ENCODE data around the gene S100PBP. TPM values are rescaled to one million over a fixed set of nuclear protein-coding genes. Genes with fewer than 3 reads are reported as not detected.

S100PBP gene
- total and polyA plus RNA-seq, 10 of the 15 experiments (the other 5 are each of a cell fraction or from before 2014, with no cell fraction given) = 17.0 to 98.3 (median 40.6) TPM

DNA sequence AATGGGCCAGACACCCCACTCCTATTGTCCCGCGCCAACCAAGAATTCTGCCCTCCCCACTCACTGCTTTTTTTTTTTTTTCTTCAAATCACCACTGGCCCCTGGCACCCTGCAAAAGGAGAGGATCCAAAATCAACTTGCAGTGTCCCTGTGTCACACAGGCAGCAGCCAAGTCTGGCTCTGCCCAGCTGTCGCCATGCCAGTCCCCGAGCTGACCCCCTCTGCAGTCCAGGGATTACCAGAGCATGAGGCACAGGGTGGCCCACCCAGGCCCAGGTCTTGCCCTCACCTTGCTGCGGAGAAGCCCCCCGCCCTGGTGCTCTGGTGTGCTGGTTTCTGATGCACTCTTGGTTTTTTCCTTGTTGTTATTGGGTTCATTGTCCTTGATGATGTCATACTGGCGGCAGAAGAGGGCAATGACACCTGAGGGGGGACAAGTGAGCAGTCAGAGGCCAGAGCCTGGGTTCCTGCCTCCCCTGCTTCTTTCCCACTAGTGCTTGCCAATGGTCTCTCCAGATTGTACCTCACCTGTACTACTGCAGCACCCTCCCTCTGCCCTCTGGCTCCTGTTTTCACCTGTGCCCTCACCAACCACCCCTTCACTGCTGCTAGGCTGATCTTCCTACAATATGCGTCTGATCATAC, 47.0 kb downstream of the S100PBP start:
- intact Hi-C loops (cut with micrococcal nuclease; ENCODE audit: unreplicated experiment) (no loop called here), in situ Hi-C loops (cut with MboI) (no loop called here)
- no peak overlapping the region for H2AFZ ChIP-seq (ENCODE audit: control insufficient read depth, low read depth, low read length)
- H3K4me3 ChIP-seq = no peak overlapping the region
- H3K27ac ChIP-seq (ENCODE audit: control insufficient read depth, insufficient read depth) = no peak overlapping the region
- H3K9ac ChIP-seq (ENCODE audit: control insufficient read depth, insufficient read depth, low read length) = no peak overlapping the region
- H4K20me1 ChIP-seq (ENCODE audit: control insufficient read depth, insufficient read depth) = no peaks in the 10 kb centered on the region
- no TSS peak for BruUV-seq (replicated peaks)
- H3K36me3 ChIP-seq (ENCODE audit: control insufficient read depth in 2 of 2, insufficient read depth in 2 of 2, low read length in 1 of 2) = peaks cover 7 to 15% of the 10 kb centered on the region in 2 experiments; a peak in 3 of 4 replicates
- ChIA-PET POLR2A (no interaction called here), CTCF (interaction anchor here (6.5 kb wide), 1 partner anchor 8 kb away, joined by 37 read pairs; no protein-coding TSS in a partner anchor), SMC1A (ENCODE audit: uncharacterized antibody, unreplicated experiment) (no interaction called here), RAD21 (ENCODE audit: unreplicated experiment) (no interaction called here)
- FAIRE-seq (no peak), ATAC-seq (no peak), DNase-seq (ENCODE audit: low read depth, low spot score) (no peak)
- H3K9me3 ChIP-seq (replicated peaks; ENCODE audit: control insufficient read depth, insufficient read depth, low read length) = no peaks in the 10 kb centered on the region
- 96% methylated on average over 8 of the region's 8 CpGs for whole genome bisulfite sequencing (ENCODE audit: insufficient coverage, insufficient replicate concordance, low lambda C conversion rate, missing lambda C conversion rate)
- H3K4me2 ChIP-seq (ENCODE audit: control insufficient read depth, insufficient read depth) = no peak overlapping the region
- no peaks in the 10 kb centered on the region for H3K4me1 ChIP-seq (ENCODE audit: control insufficient read depth, insufficient read depth, low read length)
- H3K27me3 ChIP-seq (replicated peaks in 1 of 2; ENCODE audit: control insufficient read depth in 2 of 2, insufficient read depth in 2 of 2, low read length in 1 of 2) = no peaks in the 10 kb centered on the region; a peak in 1 of 4 replicates
- H3K79me2 ChIP-seq (ENCODE audit: control insufficient read depth, insufficient read depth, low read length) = no peaks in the 10 kb centered on the region
- TF ChIP-seq SUZ12 (IDR thresholded peaks at IDR 0.05; ENCODE audit: unreplicated experiment) = no peak
- TF ChIP-seq, protein P1, sequence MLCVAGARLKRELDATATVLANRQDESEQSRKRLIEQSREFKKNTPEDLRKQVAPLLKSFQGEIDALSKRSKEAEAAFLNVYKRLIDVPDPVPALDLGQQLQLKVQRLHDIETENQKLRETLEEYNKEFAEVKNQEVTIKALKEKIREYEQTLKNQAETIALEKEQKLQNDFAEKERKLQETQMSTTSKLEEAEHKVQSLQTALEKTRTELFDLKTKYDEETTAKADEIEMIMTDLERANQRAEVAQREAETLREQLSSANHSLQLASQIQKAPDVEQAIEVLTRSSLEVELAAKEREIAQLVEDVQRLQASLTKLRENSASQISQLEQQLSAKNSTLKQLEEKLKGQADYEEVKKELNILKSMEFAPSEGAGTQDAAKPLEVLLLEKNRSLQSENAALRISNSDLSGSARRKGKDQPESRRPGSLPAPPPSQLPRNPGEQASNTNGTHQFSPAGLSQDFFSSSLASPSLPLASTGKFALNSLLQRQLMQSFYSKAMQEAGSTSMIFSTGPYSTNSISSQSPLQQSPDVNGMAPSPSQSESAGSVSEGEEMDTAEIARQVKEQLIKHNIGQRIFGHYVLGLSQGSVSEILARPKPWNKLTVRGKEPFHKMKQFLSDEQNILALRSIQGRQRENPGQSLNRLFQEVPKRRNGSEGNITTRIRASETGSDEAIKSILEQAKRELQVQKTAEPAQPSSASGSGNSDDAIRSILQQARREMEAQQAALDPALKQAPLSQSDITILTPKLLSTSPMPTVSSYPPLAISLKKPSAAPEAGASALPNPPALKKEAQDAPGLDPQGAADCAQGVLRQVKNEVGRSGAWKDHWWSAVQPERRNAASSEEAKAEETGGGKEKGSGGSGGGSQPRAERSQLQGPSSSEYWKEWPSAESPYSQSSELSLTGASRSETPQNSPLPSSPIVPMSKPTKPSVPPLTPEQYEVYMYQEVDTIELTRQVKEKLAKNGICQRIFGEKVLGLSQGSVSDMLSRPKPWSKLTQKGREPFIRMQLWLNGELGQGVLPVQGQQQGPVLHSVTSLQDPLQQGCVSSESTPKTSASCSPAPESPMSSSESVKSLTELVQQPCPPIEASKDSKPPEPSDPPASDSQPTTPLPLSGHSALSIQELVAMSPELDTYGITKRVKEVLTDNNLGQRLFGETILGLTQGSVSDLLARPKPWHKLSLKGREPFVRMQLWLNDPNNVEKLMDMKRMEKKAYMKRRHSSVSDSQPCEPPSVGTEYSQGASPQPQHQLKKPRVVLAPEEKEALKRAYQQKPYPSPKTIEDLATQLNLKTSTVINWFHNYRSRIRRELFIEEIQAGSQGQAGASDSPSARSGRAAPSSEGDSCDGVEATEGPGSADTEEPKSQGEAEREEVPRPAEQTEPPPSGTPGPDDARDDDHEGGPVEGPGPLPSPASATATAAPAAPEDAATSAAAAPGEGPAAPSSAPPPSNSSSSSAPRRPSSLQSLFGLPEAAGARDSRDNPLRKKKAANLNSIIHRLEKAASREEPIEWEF (IDR thresholded peaks at IDR 0.05; ENCODE audit: insufficient replicate concordance, low read depth, low read length) = no peak
- no peak for TF ChIP-seq CHD1 (IDR thresholded peaks at IDR 0.05; ENCODE audit: low read depth, low read length)
- no peak for TF ChIP-seq HDAC6 (IDR thresholded peaks at IDR 0.05; ENCODE audit: unreplicated experiment)
- TF ChIP-seq, protein P2, sequence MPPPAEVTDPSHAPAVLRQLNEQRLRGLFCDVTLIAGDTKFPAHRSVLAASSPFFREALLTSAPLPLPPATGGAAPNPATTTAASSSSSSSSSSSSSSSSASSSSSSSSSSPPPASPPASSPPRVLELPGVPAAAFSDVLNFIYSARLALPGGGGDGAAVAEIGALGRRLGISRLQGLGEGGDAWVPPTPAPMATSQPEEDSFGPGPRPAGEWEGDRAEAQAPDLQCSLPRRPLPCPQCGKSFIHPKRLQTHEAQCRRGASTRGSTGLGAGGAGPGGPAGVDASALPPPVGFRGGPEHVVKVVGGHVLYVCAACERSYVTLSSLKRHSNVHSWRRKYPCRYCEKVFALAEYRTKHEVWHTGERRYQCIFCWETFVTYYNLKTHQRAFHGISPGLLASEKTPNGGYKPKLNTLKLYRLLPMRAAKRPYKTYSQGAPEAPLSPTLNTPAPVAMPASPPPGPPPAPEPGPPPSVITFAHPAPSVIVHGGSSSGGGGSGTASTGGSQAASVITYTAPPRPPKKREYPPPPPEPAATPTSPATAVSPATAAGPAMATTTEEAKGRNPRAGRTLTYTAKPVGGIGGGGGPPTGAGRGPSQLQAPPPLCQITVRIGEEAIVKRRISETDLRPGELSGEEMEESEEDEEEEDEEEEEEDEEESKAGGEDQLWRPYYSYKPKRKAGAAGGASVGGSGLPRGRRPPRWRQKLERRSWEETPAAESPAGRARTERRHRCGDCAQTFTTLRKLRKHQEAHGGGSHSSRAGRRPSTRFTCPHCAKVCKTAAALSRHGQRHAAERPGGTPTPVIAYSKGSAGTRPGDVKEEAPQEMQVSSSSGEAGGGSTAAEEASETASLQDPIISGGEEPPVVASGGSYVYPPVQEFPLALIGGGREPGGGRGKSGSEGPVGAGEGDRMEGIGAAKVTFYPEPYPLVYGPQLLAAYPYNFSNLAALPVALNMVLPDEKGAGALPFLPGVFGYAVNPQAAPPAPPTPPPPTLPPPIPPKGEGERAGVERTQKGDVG (CRISPR knock-in tag; IDR thresholded peaks at IDR 0.05) = no peak
- TF ChIP-seq SREBF2 (IDR thresholded peaks at IDR 0.05; ENCODE audit: low read length) = no peak
- no peak for TF ChIP-seq MEF2A (IDR thresholded peaks at IDR 0.05; ENCODE audit: insufficient read depth, low read depth, low read length)
- no peak for TF ChIP-seq ATF7 (IDR thresholded peaks at IDR 0.05; ENCODE audit: low read depth)
- no peak for TF ChIP-seq FOXM1 (IDR thresholded peaks at IDR 0.05; ENCODE audit: low read depth, low read length)
- TF ChIP-seq TBL1XR1 (IDR thresholded peaks at IDR 0.05; ENCODE audit: low read depth, low read length) = no peak
- TF ChIP-seq, protein P3, sequence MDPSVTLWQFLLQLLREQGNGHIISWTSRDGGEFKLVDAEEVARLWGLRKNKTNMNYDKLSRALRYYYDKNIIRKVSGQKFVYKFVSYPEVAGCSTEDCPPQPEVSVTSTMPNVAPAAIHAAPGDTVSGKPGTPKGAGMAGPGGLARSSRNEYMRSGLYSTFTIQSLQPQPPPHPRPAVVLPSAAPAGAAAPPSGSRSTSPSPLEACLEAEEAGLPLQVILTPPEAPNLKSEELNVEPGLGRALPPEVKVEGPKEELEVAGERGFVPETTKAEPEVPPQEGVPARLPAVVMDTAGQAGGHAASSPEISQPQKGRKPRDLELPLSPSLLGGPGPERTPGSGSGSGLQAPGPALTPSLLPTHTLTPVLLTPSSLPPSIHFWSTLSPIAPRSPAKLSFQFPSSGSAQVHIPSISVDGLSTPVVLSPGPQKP (IDR thresholded peaks at IDR 0.05; ENCODE audit: low read depth, low read length) = no peak
- TF ChIP-seq, protein P4, sequence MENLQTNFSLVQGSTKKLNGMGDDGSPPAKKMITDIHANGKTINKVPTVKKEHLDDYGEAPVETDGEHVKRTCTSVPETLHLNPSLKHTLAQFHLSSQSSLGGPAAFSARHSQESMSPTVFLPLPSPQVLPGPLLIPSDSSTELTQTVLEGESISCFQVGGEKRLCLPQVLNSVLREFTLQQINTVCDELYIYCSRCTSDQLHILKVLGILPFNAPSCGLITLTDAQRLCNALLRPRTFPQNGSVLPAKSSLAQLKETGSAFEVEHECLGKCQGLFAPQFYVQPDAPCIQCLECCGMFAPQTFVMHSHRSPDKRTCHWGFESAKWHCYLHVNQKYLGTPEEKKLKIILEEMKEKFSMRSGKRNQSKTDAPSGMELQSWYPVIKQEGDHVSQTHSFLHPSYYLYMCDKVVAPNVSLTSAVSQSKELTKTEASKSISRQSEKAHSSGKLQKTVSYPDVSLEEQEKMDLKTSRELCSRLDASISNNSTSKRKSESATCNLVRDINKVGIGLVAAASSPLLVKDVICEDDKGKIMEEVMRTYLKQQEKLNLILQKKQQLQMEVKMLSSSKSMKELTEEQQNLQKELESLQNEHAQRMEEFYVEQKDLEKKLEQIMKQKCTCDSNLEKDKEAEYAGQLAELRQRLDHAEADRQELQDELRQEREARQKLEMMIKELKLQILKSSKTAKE (IDR thresholded peaks at IDR 0.05; ENCODE audit: low read depth, poor library complexity, severe bottlenecking) = no peak

All from GM12878 (cell line).